Spleen (tissue), 11 donors: ENCODE measurements around the gene ALKBH6. TPM values are rescaled to one million over a fixed set of nuclear protein-coding genes. Genes with fewer than 3 reads are reported as not detected.

Experiments
- DNase-seq: peaks from one replicate; pipeline ENCODE4 v3.0.0-alpha.2; 2020
- H3K27ac ChIP-seq, 8 donors: fragments of 200-600 bp; sonication (generic) in 7 of 8; 1 replicate in 4 of 8; 2 replicates in 4 of 8; pipeline versions ENCODE4 v1.5.0 to v1.8.0; 2016 to 2021; ENCODE audit warnings: inconsistent platforms in 4 of 8, mild to moderate bottlenecking in 4 of 8, moderate library complexity in 1 of 8
- H3K27me3 ChIP-seq, 7 donors: fragments of 200-600 bp; sonication (generic) in 6 of 7; replicated peaks in 1 of 7; 1 replicate in 4 of 7; 2 replicates in 3 of 7; pipeline versions ENCODE4 v1.5.0 to v1.8.0; 2016 to 2021; ENCODE audit warnings: inconsistent platforms in 3 of 7, mild to moderate bottlenecking in 1 of 7
- H3K36me3 ChIP-seq, 6 donors: fragments of 200-600 bp; sonication (generic) in 5 of 6; 1 replicate in 4 of 6; 2 replicates in 2 of 6; pipeline versions ENCODE4 v1.5.0 to v1.8.0; 2016 to 2021; ENCODE audit warnings: inconsistent platforms in 2 of 6
- H3K4me1 ChIP-seq, 6 donors: fragments of 200-600 bp; sonication (generic) in 5 of 6; 1 replicate in 3 of 6; 2 replicates in 3 of 6; pipeline versions ENCODE4 v1.5.0 to v1.8.0; 2016 to 2021; ENCODE audit warnings: inconsistent platforms in 3 of 6
- H3K4me3 ChIP-seq, 8 donors: fragments of 200-600 bp; sonication (generic) in 7 of 8; 1 replicate in 4 of 8; 2 replicates in 4 of 8; pipeline versions ENCODE4 v1.5.0 to v1.8.0; 2016 to 2021; ENCODE audit warnings: inconsistent platforms in 4 of 8, mild to moderate bottlenecking in 4 of 8, moderate library complexity in 2 of 8
- H3K9me3 ChIP-seq, 8 donors: fragments of 200-600 bp; sonication (generic) in 7 of 8; 1 replicate in 4 of 8; 2 replicates in 4 of 8; pipeline versions ENCODE4 v1.5.0 to v1.8.0; 2016 to 2021; ENCODE audit warnings: inconsistent platforms in 4 of 8
- POLR2A ChIP-seq, 3 donors: fragments of 450-650 bp; IDR thresholded peaks; one replicate each; pipeline ENCODE4 v1.5.1; 2017; ENCODE audit warnings: antibody characterized with exemption in 3 of 3, mild to moderate bottlenecking in 1 of 3
- POLR2AphosphoS5 ChIP-seq, 3 donors: sonication (generic); formaldehyde crosslinking; IDR thresholded peaks; one replicate each; pipeline ENCODE4 v1.5.1; 2017; ENCODE audit warnings: antibody characterized with exemption in 3 of 3
- WGBS, 5 donors: extraction: QIAGEN DNeasy Blood & Tissue Kit in 3 of 5; methylation state at CpG; one replicate each; pipeline versions ENCODE4 v1.1.5 to v1.1.7; 2013 to 2018; 5-methylcytosine and 5-hydroxymethylcytosine counted together
- intact Hi-C: fragments of 100-400 bp; cut with DNase I; formaldehyde crosslinking; loops from one replicate; pipeline ENCODE4 v1.15.0; 2023; ENCODE audit warnings: low total_unique reads
- polyA plus RNA-seq, 3 donors: library from polyadenylated mRNA; stranded (reverse); fragments of 200-250 nt; gene quantifications; one replicate each; pipeline ENCODE4 v1.2.1, GENCODE V29; 2013
- total RNA-seq, 7 donors: library from RNA; depleted of rRNA in 3 of 7; stranded (reverse); fragments of >200 nt in 3 of 7; fragmentation: NEBNext Ultra II Directional in 4 of 7; extraction: Animal tissue kit (Norgen Biotek cat#: 25700) in 4 of 7; gene quantifications; one replicate each; pipeline versions ENCODE4 v1.1.0 to v1.2.1, GENCODE V29; 2016 to 2021
- TF ChIP-seq, protein P1 (sequence below), 11 experiments: fragments of 200-600 bp in 7 of 11; fragments of 450-650 bp in 4 of 11; sonication (generic) in 4 of 11; IDR thresholded peaks in 8 of 11; conservative IDR thresholded peaks in 3 of 11; 1 replicate in 7 of 11; 2 replicates in 4 of 11; pipeline versions ENCODE4 v1.4.0 to v1.8.0; 2016 to 2021; ENCODE audit warnings: antibody characterized with exemption in 11 of 11, inconsistent platforms in 4 of 11, mild to moderate bottlenecking in 1 of 11
- donor health status: healthy with polysubstance abuse.
- donor health status: DM: no; HTN: no; CAD: no; lungs with moderate emphysema.
- donor health status: DM: no; HTN: no; CAD: no.
- donor health status: Bipolar disorder and iron deficiency.
- donor health status: healthy.
- donor health status: DM: no; HTN: no; CAD: no.
- donor health status: DM: yes; HTN: yes; CAD: no.

Gene ALKBH6
- total and polyA plus RNA-seq, 10 donors: 21.3 to 65.3 (median 26.3) TPM

DNA sequence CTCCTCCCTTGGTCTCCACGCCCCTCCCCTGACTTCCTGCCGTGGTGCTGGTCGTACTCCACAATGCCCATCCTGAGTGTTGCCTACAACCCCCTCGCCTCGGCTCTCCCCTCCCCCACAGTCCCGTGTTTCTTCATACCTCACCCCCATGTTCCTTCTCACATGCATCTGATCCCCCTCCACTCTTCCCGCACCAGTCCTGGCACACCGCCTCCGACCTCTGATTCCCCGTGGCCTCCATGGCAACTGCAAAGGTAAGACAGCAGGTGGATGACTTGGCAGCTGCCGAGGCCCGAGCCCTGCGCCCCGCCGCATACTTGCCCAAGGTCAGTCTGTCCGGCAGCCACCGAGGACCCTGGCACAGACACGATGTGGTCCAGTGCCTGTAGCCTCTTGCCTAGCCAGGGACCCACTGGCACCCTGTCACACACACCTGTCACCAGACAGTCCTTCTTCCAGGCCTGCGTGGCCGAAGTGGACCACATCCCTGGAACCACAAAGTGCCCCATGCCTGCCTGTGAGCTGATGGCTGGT lies 35.1 kb downstream of the ALKBH6 start:
- Histone ChIP-seq H3K4me3 (no peak overlapping the region), H3K9me3 (no peaks in the 10 kb centered on the region), H3K27ac (no peak overlapping the region), H3K4me1 (no peaks in the 10 kb centered on the region), H3K36me3 (no peaks in the 10 kb centered on the region), H3K27me3 (peaks cover 0 to 82% (median 6%) of the 10 kb centered on the region in 7 donors)
- TF ChIP-seq, protein P1, sequence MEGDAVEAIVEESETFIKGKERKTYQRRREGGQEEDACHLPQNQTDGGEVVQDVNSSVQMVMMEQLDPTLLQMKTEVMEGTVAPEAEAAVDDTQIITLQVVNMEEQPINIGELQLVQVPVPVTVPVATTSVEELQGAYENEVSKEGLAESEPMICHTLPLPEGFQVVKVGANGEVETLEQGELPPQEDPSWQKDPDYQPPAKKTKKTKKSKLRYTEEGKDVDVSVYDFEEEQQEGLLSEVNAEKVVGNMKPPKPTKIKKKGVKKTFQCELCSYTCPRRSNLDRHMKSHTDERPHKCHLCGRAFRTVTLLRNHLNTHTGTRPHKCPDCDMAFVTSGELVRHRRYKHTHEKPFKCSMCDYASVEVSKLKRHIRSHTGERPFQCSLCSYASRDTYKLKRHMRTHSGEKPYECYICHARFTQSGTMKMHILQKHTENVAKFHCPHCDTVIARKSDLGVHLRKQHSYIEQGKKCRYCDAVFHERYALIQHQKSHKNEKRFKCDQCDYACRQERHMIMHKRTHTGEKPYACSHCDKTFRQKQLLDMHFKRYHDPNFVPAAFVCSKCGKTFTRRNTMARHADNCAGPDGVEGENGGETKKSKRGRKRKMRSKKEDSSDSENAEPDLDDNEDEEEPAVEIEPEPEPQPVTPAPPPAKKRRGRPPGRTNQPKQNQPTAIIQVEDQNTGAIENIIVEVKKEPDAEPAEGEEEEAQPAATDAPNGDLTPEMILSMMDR (IDR thresholded peaks at IDR 0.05 in 8 of 11, conservative IDR thresholded peaks at IDR 0.05 in 3 of 11): no peak
- no peak for TF ChIP-seq POLR2A (IDR thresholded peaks at IDR 0.05)
- no peak for TF ChIP-seq POLR2AphosphoS5 (IDR thresholded peaks at IDR 0.05)
- DNase-seq: no peak
- 60 to 64% (median 63%) methylated on average over 19 to 20 of the region's 20 CpGs for WGBS, 5 donors
- intact Hi-C loops: no loop called here

DNA sequence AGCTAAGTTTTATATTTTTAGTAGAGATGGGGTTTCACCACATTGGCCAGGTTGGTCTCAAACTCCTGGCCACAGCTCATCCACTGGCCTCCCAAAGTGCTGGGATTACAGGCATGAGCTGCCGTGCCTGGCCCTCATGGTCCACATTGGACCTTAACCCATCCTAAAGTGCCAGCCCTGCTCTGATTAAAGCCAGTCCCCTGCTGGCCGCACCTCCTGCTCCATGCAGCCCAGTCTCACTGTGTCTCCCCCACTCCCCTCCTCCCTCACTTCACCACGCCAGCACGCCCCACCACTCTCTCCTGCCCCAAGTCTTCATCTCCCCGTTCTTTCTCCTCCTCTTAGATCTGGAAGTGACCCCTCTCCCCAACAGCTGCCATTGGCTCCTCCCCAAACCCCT lies 35.7 kb downstream of the ALKBH6 start:
- intact Hi-C loops: no loop called here
- Histone ChIP-seq H3K4me3 (no peak overlapping the region), H3K27ac (no peak overlapping the region), H3K9me3 (no peaks in the 10 kb centered on the region), H3K27me3 (peaks cover 0 to 84% (median 6%) of the 10 kb centered on the region in 7 donors), H3K4me1 (no peaks in the 10 kb centered on the region), H3K36me3 (no peaks in the 10 kb centered on the region)
- TF ChIP-seq, protein P1 (IDR thresholded peaks at IDR 0.05 in 8 of 11, conservative IDR thresholded peaks at IDR 0.05 in 3 of 11): no peak
- TF ChIP-seq POLR2A (IDR thresholded peaks at IDR 0.05): no peak
- no peak for TF ChIP-seq POLR2AphosphoS5 (IDR thresholded peaks at IDR 0.05)
- 49 to 62% (median 56%) methylated on average over 5 of the region's 5 CpGs for WGBS, 5 donors
- no peak for DNase-seq

DNA sequence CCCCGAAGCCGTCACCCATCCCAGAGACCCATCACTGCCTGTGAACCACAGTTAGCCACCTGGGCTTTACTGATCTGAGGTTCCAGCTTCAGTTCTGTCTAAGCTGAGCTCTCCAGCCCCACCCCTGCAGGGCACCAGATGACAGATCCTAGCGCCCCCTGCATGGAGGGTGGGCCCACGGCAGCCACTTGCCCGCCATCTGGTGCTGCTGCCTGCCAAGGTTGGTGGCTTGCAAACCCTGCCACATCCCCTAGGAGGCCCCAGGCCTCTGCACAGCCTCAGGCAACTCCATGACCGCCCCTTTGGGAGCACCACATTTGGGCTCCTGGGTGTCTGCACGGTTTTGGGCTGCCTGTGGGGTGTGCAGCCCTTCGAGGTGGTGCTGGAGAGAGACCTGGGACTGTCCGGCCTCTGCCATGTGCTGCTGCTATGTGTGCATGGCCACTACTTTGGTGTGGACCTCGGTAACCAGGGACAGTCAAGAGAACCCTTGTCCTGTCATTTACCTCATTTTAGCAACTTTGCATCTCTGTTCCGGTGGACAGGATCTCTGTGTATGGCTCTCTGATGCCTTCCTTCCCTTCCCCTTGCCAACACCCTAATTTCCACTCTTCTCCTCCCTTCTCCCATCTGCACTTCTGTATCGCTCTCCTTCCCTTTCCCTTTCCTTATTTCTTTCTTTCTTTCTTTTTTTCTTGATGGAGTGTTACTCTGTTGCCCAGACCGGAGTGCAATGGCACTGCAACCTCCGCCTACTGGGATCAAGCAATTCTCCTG lies 36.4 kb downstream of the ALKBH6 start:
- Histone ChIP-seq H3K36me3 (no peaks in the 10 kb centered on the region), H3K9me3 (no peaks in the 10 kb centered on the region), H3K4me3 (no peak overlapping the region), H3K4me1 (no peaks in the 10 kb centered on the region), H3K27me3 (peaks cover 0 to 81% (median 6%) of the 10 kb centered on the region in 7 donors), H3K27ac (no peak overlapping the region)
- no peak for TF ChIP-seq POLR2AphosphoS5 (IDR thresholded peaks at IDR 0.05)
- no peak for DNase-seq
- intact Hi-C loops: no loop called here
- 49 to 62% (median 55%) methylated on average over 12 to 14 of the region's 14 CpGs for WGBS, 5 donors

DNA sequence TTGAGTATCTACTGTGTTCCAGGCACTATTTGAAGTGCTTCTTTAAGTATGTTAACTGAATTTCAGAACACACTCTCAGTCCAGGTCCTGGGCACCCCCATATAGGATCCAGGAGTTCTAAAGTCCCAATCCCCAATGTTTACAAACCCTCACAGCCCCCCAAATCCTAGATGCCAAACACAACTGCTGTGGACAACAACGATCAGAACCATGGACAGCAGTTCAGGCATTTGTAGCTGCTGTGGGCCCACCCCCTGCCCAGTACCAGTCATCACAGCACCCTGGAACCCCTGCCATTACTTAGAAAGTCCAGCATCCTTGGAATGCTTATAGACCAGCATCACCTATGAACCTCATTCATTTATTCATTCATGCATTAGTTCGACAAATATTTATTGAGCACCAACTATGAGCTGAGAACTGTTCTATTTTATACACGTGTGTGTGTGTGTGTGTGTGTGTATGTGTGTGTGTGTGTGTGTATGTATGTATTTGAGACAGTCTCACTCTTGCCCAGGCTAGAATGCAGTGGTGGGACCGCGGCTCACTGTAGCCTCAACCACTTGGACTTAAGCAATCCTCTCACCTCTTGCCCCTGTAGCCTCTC lies 38.3 kb downstream of the ALKBH6 start:
- intact Hi-C loops: no loop called here
- WGBS, 5 donors: 35 to 51% (median 38%) methylated on average over 5 of the region's 5 CpGs
- DNase-seq: no peak
- TF ChIP-seq, protein P1 (IDR thresholded peaks at IDR 0.05 in 8 of 11, conservative IDR thresholded peaks at IDR 0.05 in 3 of 11): no peak
- TF ChIP-seq POLR2AphosphoS5 (IDR thresholded peaks at IDR 0.05) (no peak), POLR2A (IDR thresholded peaks at IDR 0.05) (no peak)
- Histone ChIP-seq H3K27ac (no peak overlapping the region), H3K4me3 (no peak overlapping the region), H3K9me3 (no peaks in the 10 kb centered on the region), H3K4me1 (no peaks in the 10 kb centered on the region), H3K36me3 (no peaks in the 10 kb centered on the region), H3K27me3 (peaks cover 0 to 68% (median 6%) of the 10 kb centered on the region in 7 donors)
